Keratinocyte (primary cell): ENCODE results near the gene SRL. TPM values are rescaled to one million over a fixed set of nuclear protein-coding genes. Genes with fewer than 3 reads are reported as not detected.

Source experiments
- DNase-seq: peaks from one replicate; pipeline ENCODE4 v3.0.0-alpha.2; 2011; ENCODE audit warnings: low read depth, missing footprints, low spot score
- FAIRE-seq: peaks from 2 replicates; lab custom pipeline; 2011; peaks lifted over from hg19 to GRCh38; lab: Jason Lieb, UNC
- H2AFZ ChIP-seq: 2 replicates; pipeline ENCODE4 v1.6.0; 2012; ENCODE audit warnings: low read length, control low read depth, inconsistent platforms; ENCODE audit not compliant: control insufficient read depth
- H3K27ac ChIP-seq: 2 replicates; pipeline ENCODE4 v1.5.1; 2011; ENCODE audit warnings: low read length; ENCODE audit not compliant: control insufficient read depth, insufficient read depth
- H3K27me3 ChIP-seq: 3 replicates; pipeline ENCODE4 v1.6.0; 2011; ENCODE audit warnings: low read length; ENCODE audit not compliant: control insufficient read depth, insufficient read depth; ENCODE audit errors: extremely low read depth
- H3K36me3 ChIP-seq, 2 experiments: 2 replicates in 1 of 2; 3 replicates in 1 of 2; pipeline ENCODE4 v1.5.1; 2011; ENCODE audit warnings: low read length in 2 of 2, mild to moderate bottlenecking in 1 of 2; ENCODE audit not compliant: control insufficient read depth in 2 of 2, insufficient read depth in 2 of 2; ENCODE audit errors: extremely low read depth in 1 of 2
- H3K4me1 ChIP-seq: 3 replicates; pipeline ENCODE4 v1.5.1; 2011; ENCODE audit warnings: low read length; ENCODE audit not compliant: control insufficient read depth, insufficient read depth; ENCODE audit errors: extremely low read depth
- H3K4me2 ChIP-seq: 3 replicates; pipeline ENCODE4 v1.6.0; 2011; ENCODE audit warnings: low read depth, low read length; ENCODE audit not compliant: control insufficient read depth, insufficient read depth; ENCODE audit errors: extremely low read depth
- H3K4me3 ChIP-seq, 3 experiments: fragments of 200-600 bp in 1 of 3; sonication (generic) in 1 of 3; 2 replicates in 2 of 3; 3 replicates in 1 of 3; pipeline ENCODE4 v1.5.1; 2011 to 2016; ENCODE audit warnings: low read length in 3 of 3, mild to moderate bottlenecking in 3 of 3, control low read depth in 2 of 3, inconsistent platforms in 1 of 3, low read depth in 1 of 3, mixed read lengths in 1 of 3, mixed run types in 1 of 3, moderate library complexity in 1 of 3; ENCODE audit not compliant: control insufficient read depth in 2 of 3, insufficient read depth in 2 of 3; ENCODE audit errors: extremely low read depth in 1 of 3
- H3K79me2 ChIP-seq: 2 replicates; pipeline ENCODE4 v1.6.0; 2012; ENCODE audit warnings: low read length; ENCODE audit not compliant: control insufficient read depth, insufficient read depth
- H3K9ac ChIP-seq: 3 replicates; pipeline ENCODE4 v1.6.0; 2011; ENCODE audit warnings: low read length; ENCODE audit not compliant: control insufficient read depth, insufficient read depth; ENCODE audit errors: extremely low read depth
- H3K9me1 ChIP-seq: 3 replicates; pipeline ENCODE4 v1.6.0; 2011; ENCODE audit warnings: low read length; ENCODE audit not compliant: control insufficient read depth, insufficient read depth; ENCODE audit errors: extremely low read depth
- H3K9me3 ChIP-seq: 2 replicates; pipeline ENCODE4 v1.5.1; 2012; ENCODE audit warnings: low read depth, low read length; ENCODE audit not compliant: control insufficient read depth
- H4K20me1 ChIP-seq: 3 replicates; pipeline ENCODE4 v1.6.0; 2011; ENCODE audit warnings: low read length; ENCODE audit not compliant: control insufficient read depth, insufficient read depth; ENCODE audit errors: extremely low read depth
- CTCF ChIP-seq, 3 experiments: IDR thresholded peaks in 1 of 3; conservative IDR thresholded peaks in 1 of 3; optimal IDR thresholded peaks in 1 of 3; 2 replicates in 2 of 3; 3 replicates in 1 of 3; pipeline versions ENCODE3 to v1.5.1; 2011; ENCODE audit warnings: low read length in 3 of 3, mild to moderate bottlenecking in 3 of 3, moderate library complexity in 2 of 3, control low read depth in 1 of 3, inconsistent platforms in 1 of 3; ENCODE audit not compliant: insufficient read depth in 2 of 3; ENCODE audit errors: extremely low read depth in 1 of 3
- EZH2 ChIP-seq: IDR thresholded peaks from one replicate; pipeline ENCODE4 v1.6.1; 2012; ENCODE audit warnings: inconsistent platforms, mild to moderate bottlenecking, low read length, moderate library complexity
- dilution Hi-C: fragments of 300-500 bp; cut with MboI; formaldehyde crosslinking; loops from one replicate; pipeline ENCODE4 v1.7.0; 2020; ENCODE audit warnings: low sequenced_read_pairs; ENCODE audit not compliant: extremely low pct_ligation_motif_present
- polyA plus RNA-seq, 5 experiments: library from polyadenylated mRNA; depleted of rRNA in 3 of 5; stranded (reverse) in 3 of 5; stranded (forward) in 1 of 5; unstranded in 1 of 5; fragments of >200 nt; gene quantifications; 1 replicate in 1 of 5; 2 replicates in 3 of 5; 3 replicates in 1 of 5; pipeline versions ENCODE4 v1.2.1 to v1.2.3, GENCODE V29; 2011 to 2012; ENCODE audit warnings: missing spikeins in 2 of 5, low read depth in 1 of 5, low replicate concordance in 1 of 5

The SRL gene
- polyA plus RNA-seq, 1 donor (not counting 4 experiments of a cell fraction or from before 2014, with no cell fraction given) = not detected

GRCh38 chr16:4226251-4227039 is 15.4 kb downstream of the SRL start:
- Histone ChIP-seq H3K27me3 (no peaks in the 10 kb centered on the region), H3K79me2 (no peaks in the 10 kb centered on the region), H3K9me1 (no peaks in the 10 kb centered on the region), H3K36me3 (no peaks in the 10 kb centered on the region), H3K9ac (no peak overlapping the region), H4K20me1 (no peaks in the 10 kb centered on the region), H3K9me3 (peaks cover 2% of the 10 kb centered on the region), H3K27ac (no peak overlapping the region), H3K4me1 (no peaks in the 10 kb centered on the region), H3K4me2 (no peak overlapping the region), H2AFZ (no peak overlapping the region), H3K4me3 (no peak overlapping the region)
- dilution Hi-C loops = no loop called here
- DNase-seq = no peak
- FAIRE-seq = no peak
- TF ChIP-seq EZH2 (no peak), CTCF (optimal IDR thresholded peaks at IDR 0.05 in 1 of 3, IDR thresholded peaks at IDR 0.05 in 1 of 3, conservative IDR thresholded peaks at IDR 0.05 in 1 of 3; ENCODE audit: extremely low read depth in 1 of 3, insufficient read depth in 2 of 3, low read length in 3 of 3) (no peak)

GRCh38 chr16:4225075-4225474 is 16.8 kb downstream of the SRL start:
- no peak for DNase-seq
- H3K4me2 ChIP-seq = no peak overlapping the region
- H3K9me1 ChIP-seq = no peaks in the 10 kb centered on the region
- H3K36me3 ChIP-seq = no peaks in the 10 kb centered on the region
- peaks cover 2% of the 10 kb centered on the region for H3K9me3 ChIP-seq
- TF ChIP-seq EZH2 (no peak), CTCF (optimal IDR thresholded peaks at IDR 0.05 in 1 of 3, IDR thresholded peaks at IDR 0.05 in 1 of 3, conservative IDR thresholded peaks at IDR 0.05 in 1 of 3; ENCODE audit: extremely low read depth in 1 of 3, insufficient read depth in 2 of 3, low read length in 3 of 3) (no peak)
- H3K9ac ChIP-seq = no peak overlapping the region
- dilution Hi-C loops = no loop called here
- no peaks in the 10 kb centered on the region for H3K79me2 ChIP-seq
- no peak overlapping the region for H2AFZ ChIP-seq
- FAIRE-seq = no peak
- no peaks in the 10 kb centered on the region for H3K4me1 ChIP-seq
- no peaks in the 10 kb centered on the region for H4K20me1 ChIP-seq
- H3K4me3 ChIP-seq = no peak overlapping the region
- H3K27ac ChIP-seq = no peak overlapping the region
- H3K27me3 ChIP-seq = no peaks in the 10 kb centered on the region
